ENCODE results near the gene GUK1.
"Not testable (repeated sequence)": the region's sequence is repeated elsewhere in the genome, so short reads cannot be mapped to it uniquely, and the experiment has no call there.

The GUK1 gene

GRCh38 chr1:228178737-228179684 is 38.9 kb downstream of the GUK1 start:
- no peak for DNase-seq

DNA sequence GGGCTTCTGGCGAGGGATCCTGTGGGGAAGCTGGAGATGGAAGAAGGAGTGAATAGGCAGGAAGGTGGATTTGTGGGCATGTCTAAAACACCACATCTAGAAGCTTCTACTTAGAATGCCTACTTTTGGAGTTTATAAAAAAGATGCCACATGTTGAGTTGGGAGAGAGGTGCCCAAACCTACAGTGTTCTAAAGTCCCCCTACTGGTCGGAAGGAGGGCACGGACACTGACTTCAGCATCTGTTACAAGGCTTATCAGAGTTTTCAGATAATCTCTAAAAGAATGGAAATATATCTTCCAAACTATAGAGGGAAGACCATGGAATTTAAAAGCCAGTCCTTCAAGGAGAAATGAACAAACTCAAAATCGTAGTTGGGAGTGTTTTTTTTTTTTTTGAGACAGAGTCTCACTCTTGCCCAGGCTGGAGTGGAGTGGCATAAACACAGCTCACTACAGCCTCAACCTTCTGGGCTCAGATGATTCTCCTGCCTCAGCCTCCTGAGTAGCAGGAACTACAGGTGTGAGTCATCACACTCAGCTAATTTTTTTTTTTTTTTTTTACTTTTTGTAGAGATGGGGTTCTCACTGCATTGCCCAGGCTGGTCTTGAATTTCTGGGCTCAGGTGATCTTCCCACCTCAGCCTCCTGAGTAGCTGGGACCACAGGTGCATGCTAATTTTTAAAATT is 40.3 kb downstream of the GUK1 start:
- DNase-seq, result no peak

DNA sequence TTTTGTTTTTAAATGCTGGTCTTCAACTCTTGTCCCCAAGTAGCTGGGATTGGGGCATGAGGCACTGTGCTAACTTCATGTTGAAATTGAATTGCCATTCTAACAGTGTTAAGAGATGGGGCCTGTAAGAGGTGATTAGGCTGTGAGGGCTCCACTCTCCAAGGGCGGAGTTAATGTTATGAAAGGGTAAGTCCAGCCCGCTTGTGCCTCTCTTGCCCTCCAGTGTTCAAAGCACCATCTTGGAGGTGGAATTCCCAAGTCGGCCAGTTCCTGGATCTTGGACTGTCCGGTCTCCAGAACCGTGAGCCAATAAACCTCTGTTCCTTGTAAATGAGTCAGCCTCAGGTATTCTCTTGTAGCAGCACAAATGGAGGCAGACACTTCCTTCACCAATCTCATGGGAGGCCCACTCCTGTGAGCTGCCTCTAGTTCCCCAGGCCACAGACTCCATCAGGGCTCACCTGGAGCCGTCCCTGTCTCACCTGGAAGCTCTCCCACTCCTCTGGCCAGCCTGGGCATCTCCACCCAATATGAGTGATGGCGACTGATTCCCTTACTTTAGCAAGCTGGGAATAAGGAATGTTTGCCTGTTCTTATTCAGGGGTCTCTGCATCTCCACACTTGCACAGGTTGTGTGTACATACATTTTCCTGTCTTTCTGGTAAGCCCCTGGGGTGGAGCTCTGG is 41.0 kb downstream of the GUK1 start:
- DNase-seq, result no peak

- no peak for DNase-seq
Measured at GRCh38 chr1:228181645-228182034, 41.6 kb downstream of the GUK1 start.

GRCh38 chr1:228182296-228183030 is 42.4 kb downstream of the GUK1 start:
- no peak for DNase-seq

DNA sequence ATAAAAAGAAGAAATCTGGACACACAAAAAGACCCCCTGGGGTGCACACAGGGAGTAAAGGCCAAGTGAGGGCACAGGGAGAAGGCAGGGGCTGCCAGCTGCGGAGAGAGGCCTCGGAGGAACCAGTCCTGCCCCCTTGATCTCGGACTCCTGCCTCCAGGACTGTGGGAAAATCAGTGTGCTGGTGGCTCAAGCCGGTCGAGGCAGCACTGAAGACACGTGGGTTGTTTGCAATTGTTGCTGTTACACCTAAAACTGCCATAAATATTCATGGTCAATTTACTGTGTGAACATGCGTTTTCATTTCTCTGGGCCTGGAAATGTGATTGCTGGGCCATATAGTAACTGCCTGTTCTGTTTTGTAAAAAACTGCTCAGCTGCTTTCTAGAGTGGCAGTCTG is 44.1 kb downstream of the GUK1 start:
- DNase-seq, result no peak

- no peak for DNase-seq
Measured at GRCh38 chr1:228185641-228185965, 45.5 kb downstream of the GUK1 start.

- DNase-seq, result not testable (repeated sequence)
Measured at GRCh38 chr1:228188249-228188648, 48.2 kb downstream of the GUK1 start.

DNA sequence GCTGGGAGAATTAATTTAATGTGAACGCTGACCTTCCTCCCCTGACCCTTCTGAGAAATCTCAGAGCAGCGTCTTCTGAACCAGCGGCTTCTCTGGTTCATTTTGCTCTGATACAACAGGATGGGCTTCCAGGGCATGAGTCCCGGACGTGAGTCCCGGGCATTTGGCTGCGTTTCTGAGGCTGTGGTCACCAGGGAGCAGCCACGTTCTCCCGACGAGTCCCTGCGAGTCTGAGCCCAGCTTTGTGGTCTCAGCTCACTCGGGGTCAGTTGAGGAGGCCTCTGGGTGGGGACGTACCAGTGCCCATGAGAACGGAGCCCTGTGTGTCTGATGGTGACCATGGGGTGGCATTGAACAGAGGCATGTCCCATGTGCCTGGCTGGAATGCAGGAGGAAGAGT is 50.1 kb downstream of the GUK1 start:
- DNase-seq, result no peak

DNA sequence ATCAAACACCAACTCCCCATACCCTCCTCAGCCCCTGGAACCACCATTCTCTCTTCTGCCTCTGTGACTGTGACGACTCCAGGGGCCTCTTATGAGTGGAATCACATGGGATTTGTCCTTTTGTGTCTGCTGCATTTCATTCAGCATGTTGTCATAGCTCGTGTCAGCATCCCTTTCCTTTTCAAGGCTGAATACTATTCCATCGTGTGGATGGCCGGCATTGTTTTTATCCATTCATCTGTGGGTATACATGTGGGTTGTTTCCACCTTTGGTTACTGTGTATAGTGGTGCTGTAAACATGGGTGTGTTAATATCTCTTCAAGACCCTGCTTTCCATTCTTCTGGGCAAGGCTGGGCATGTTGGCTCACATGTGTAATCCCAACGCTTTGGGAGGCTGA is 50.7 kb downstream of the GUK1 start:
- no peak for DNase-seq

GRCh38 chr1:228194436-228194835 is 54.4 kb downstream of the GUK1 start:
- no peak for DNase-seq

DNA sequence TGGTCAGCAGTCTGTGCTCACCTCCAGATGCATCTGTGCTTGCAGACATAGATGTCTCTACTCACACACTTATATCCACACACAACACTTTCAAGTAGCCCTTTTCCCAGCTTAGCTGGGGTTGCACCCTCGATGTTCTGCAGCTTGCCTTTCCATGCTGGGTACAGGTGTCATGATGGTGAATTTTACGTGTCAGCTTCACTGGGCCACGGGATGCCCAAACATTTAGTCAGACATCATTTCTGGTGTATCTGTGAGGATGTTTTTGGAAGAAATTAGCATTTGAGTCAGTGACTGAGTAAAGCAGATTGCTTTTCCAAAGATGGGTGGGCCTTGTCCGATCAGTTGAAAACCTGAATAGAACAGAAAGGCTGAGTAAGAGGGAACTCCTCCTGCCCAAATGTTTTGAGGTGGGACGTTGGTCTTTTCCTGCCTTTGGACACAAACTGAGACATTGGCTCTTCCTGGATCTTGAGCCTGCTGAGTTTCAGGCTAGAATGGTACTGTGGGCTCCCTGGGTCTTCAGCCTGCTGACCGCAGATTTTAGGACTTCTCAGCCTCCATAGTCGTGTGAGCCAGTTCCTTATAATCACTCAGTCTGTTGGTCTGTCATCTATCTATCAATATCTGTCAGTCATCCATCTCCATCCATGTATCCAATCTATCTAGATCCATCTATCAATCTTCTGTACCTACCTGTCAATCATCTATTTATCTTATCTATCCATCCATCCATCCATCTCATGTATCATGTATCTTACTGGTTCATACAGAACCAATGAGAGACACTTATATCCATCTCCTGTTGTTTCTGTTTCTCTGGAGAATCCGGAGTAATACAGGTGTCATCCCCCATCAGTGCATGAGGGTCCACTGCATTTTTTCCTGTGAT is 55.1 kb downstream of the GUK1 start:
- DNase-seq, result no peak

DNA sequence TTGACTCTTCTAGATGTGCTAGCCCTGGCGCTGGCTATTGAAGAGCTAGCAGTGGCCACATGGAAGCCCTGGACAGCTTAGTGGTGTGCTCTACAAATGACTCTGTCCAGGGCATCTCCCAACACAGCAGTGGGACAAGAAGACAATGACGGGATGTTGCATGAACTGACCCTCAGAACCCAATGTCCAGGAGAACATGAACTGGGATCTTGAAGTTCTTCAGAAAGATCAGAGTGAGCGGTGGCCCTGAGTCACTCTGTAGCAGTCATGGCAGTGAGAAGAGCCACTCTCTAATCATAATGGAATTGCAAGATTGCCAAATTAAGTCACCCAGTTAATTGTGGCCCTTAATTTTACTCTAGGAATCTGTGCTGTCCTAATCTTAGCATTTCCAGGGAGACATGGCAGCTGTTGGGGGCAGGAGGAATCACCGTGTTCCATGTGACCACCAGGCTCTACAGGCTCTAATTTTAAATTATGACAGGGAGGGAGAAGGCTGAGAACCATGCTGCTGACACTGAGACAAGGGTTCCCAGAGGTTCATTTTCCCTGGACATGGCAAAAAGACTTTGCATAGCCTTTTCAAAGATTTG is 57.6 kb downstream of the GUK1 start:
- DNase-seq, result no peak

Measured in femur (tissue), 1 donor.